MM.1S (cell line): ENCODE results near the gene NMNAT2.

Experiments used
- DNase-seq: peaks from one replicate; pipeline ENCODE4 v3.0.0-alpha.2; 2015
- H2AFZ ChIP-seq: fragments of 300-600 bp; sonication (generic); 2 replicates; pipeline ENCODE4 v1.6.0; 2016; ENCODE audit warnings: antibody characterized with exemption, low read length
- H3F3A ChIP-seq: fragments of 300-600 bp; sonication (generic); 2 replicates; pipeline ENCODE4 v1.6.1; 2016; ENCODE audit warnings: mild to moderate bottlenecking, antibody characterized with exemption, low read length, moderate library complexity, mixed read lengths; ENCODE audit not compliant: insufficient read depth
- H3K27ac ChIP-seq: fragments of 300-600 bp; sonication (generic); 2 replicates; pipeline ENCODE4 v1.5.1; 2016; ENCODE audit warnings: mild to moderate bottlenecking, low read length
- H3K27me3 ChIP-seq: fragments of 300-600 bp; sonication (generic); replicated peaks from 2 replicates; pipeline ENCODE4 v1.6.0; 2016; ENCODE audit warnings: low read length; ENCODE audit not compliant: insufficient read depth
- H3K36me3 ChIP-seq: fragments of 300-600 bp; sonication (generic); replicated peaks from 2 replicates; pipeline ENCODE4 v1.6.1; 2016; ENCODE audit warnings: mild to moderate bottlenecking, low read length, mixed read lengths; ENCODE audit not compliant: insufficient read depth
- H3K4me1 ChIP-seq: fragments of 300-600 bp; sonication (generic); 2 replicates; pipeline ENCODE4 v1.6.1; 2016; ENCODE audit warnings: low read length, mixed read lengths
- H3K4me2 ChIP-seq: fragments of 300-600 bp; sonication (generic); 2 replicates; pipeline ENCODE4 v1.6.0; 2016; ENCODE audit warnings: low read depth, low read length
- H3K4me3 ChIP-seq: fragments of 300-600 bp; sonication (generic); 2 replicates; pipeline ENCODE4 v1.5.1; 2016; ENCODE audit warnings: low read length, mixed read lengths
- H3K79me2 ChIP-seq: fragments of 300-600 bp; sonication (generic); 2 replicates; pipeline ENCODE4 v1.6.1; 2016; ENCODE audit warnings: mixed run types, low read length, mixed read lengths
- H3K9ac ChIP-seq: fragments of 300-600 bp; sonication (generic); 2 replicates; pipeline ENCODE4 v1.6.1; 2016; ENCODE audit warnings: low read length, mixed read lengths
- H3K9me2 ChIP-seq: fragments of 300-600 bp; sonication (generic); replicated peaks from 2 replicates; pipeline ENCODE4 v1.6.1; 2016; ENCODE audit warnings: mild to moderate bottlenecking, low read length, mixed read lengths; ENCODE audit not compliant: insufficient read depth
- H3K9me3 ChIP-seq: fragments of 300-600 bp; sonication (generic); replicated peaks from 2 replicates; pipeline ENCODE4 v1.6.1; 2016; ENCODE audit warnings: mild to moderate bottlenecking, low read length, mixed read lengths; ENCODE audit not compliant: insufficient read depth
- H4K20me1 ChIP-seq: fragments of 300-600 bp; sonication (generic); 2 replicates; pipeline ENCODE4 v1.6.1; 2016; ENCODE audit warnings: mild to moderate bottlenecking, low read length, moderate library complexity, mixed read lengths; ENCODE audit not compliant: insufficient read depth
- EZH2 ChIP-seq: fragments of 300-600 bp; sonication (generic); optimal IDR thresholded peaks from 2 replicates; pipeline ENCODE3; 2017; ENCODE audit warnings: low read depth, mild to moderate bottlenecking, antibody characterized with exemption, low read length, mixed read lengths
- EZH2phosphoT487 ChIP-seq: fragments of 300-600 bp; sonication (generic); IDR thresholded peaks from 2 replicates; pipeline ENCODE4 v1.6.1; 2018; ENCODE audit warnings: antibody characterized with exemption, low read length
- TF ChIP-seq, protein P1 (sequence below): fragments of 300-600 bp; sonication (generic); IDR thresholded peaks from 2 replicates; pipeline ENCODE4 v1.5.1; 2016; ENCODE audit warnings: antibody characterized with exemption, low read length, mixed read lengths

Gene NMNAT2

DNA sequence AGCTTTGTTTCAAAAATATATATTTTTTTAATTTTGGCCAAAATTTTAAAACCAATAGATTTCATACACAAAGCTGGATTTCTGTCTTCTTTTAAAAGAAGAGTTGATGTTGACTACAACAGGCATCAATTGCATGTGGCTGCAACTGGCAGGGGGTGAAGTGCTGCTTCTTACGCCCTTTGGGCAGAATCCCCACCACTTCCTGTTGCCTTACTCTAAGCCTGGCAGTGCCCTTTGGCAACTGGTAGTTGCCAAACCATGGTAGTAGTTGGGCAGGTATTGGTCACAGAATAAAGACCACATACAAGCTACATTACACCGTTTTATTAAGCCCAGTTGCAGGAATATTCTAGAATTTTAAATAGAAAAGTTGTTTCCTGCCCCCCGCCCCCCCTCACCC, 215.1 kb downstream of the NMNAT2 start:
- no peaks in the 10 kb centered on the region for H3F3A ChIP-seq
- no peak overlapping the region for H2AFZ ChIP-seq
- DNase-seq = no peak
- H3K27me3 ChIP-seq = no peaks in the 10 kb centered on the region
- H3K36me3 ChIP-seq = no peaks in the 10 kb centered on the region
- H4K20me1 ChIP-seq = no peaks in the 10 kb centered on the region
- no peak overlapping the region for H3K4me3 ChIP-seq
- H3K4me2 ChIP-seq = no peak overlapping the region
- H3K9ac ChIP-seq = no peak overlapping the region
- H3K79me2 ChIP-seq = no peaks in the 10 kb centered on the region
- no peak for TF ChIP-seq EZH2
- TF ChIP-seq EZH2phosphoT487 = no peak
- TF ChIP-seq, protein P1, sequence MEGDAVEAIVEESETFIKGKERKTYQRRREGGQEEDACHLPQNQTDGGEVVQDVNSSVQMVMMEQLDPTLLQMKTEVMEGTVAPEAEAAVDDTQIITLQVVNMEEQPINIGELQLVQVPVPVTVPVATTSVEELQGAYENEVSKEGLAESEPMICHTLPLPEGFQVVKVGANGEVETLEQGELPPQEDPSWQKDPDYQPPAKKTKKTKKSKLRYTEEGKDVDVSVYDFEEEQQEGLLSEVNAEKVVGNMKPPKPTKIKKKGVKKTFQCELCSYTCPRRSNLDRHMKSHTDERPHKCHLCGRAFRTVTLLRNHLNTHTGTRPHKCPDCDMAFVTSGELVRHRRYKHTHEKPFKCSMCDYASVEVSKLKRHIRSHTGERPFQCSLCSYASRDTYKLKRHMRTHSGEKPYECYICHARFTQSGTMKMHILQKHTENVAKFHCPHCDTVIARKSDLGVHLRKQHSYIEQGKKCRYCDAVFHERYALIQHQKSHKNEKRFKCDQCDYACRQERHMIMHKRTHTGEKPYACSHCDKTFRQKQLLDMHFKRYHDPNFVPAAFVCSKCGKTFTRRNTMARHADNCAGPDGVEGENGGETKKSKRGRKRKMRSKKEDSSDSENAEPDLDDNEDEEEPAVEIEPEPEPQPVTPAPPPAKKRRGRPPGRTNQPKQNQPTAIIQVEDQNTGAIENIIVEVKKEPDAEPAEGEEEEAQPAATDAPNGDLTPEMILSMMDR = no peak
- no peak overlapping the region for H3K27ac ChIP-seq
- H3K9me3 ChIP-seq = no peaks in the 10 kb centered on the region
- no peaks in the 10 kb centered on the region for H3K9me2 ChIP-seq
- H3K4me1 ChIP-seq = no peaks in the 10 kb centered on the region

DNA sequence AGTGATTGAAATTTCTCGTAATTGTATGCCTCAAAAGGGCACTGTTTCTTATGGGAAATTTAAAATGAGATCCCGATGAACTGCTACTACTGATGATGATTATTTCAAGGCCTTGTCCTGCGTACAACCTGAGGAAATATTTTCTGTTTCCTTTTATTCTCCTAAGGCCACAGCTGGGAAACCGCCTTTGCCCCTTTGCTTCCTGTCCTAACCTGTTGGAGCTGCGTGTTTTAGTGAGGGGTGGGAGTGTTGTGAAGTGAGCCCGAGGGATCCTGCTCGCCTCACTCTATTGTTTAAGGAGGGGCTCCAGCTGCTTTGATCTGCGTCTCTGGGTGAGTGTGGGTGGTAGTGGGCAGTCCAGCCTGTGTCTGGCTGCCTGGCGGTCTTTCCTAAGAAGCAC, 217.7 kb downstream of the NMNAT2 start:
- H3K4me3 ChIP-seq = no peak overlapping the region
- no peaks in the 10 kb centered on the region for H3K27me3 ChIP-seq
- H3K79me2 ChIP-seq = no peaks in the 10 kb centered on the region
- H3K4me1 ChIP-seq = peaks cover 4% of the 10 kb centered on the region
- no peaks in the 10 kb centered on the region for H4K20me1 ChIP-seq
- no peak overlapping the region for H2AFZ ChIP-seq
- no peak overlapping the region for H3K27ac ChIP-seq
- H3F3A ChIP-seq = peaks cover 6% of the 10 kb centered on the region
- TF ChIP-seq EZH2phosphoT487 (no peak), EZH2 (no peak)
- TF ChIP-seq, protein P1 = no peak
- no peaks in the 10 kb centered on the region for H3K36me3 ChIP-seq
- no peaks in the 10 kb centered on the region for H3K9me2 ChIP-seq
- no peak for DNase-seq
- no peaks in the 10 kb centered on the region for H3K9me3 ChIP-seq
- no peak overlapping the region for H3K9ac ChIP-seq
- H3K4me2 ChIP-seq = no peak overlapping the region

DNA sequence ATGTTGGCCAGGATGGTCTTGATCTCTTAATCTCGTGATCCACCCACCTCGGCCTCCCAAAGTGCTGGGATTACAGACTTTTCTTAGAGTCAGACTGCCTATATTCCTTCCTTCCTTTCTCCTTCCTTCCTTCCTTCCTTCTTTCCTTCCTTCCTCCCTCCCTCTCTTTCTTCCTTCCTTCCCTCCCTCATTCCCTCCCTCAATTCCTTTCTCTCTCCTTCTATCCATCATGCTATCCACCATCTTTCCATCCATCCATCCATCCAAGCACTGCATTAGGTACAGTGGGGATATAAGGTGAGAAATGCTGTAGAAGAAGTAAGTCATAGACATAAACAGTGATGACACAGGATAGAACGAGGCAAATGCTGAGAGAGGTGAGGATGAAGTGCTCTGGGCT, 218.9 kb downstream of the NMNAT2 start:
- Histone ChIP-seq H3K4me3 (no peak overlapping the region), H3K79me2 (no peaks in the 10 kb centered on the region), H2AFZ (no peak overlapping the region), H3K9ac (no peak overlapping the region), H3K9me2 (no peaks in the 10 kb centered on the region), H3K36me3 (no peaks in the 10 kb centered on the region), H3F3A (peaks cover 18% of the 10 kb centered on the region), H3K9me3 (no peaks in the 10 kb centered on the region), H3K27me3 (no peaks in the 10 kb centered on the region), H3K4me1 (peaks cover 15% of the 10 kb centered on the region), H4K20me1 (no peaks in the 10 kb centered on the region), H3K4me2 (no peak overlapping the region), H3K27ac (no peak overlapping the region)
- no peak for TF ChIP-seq EZH2phosphoT487
- no peak for TF ChIP-seq EZH2
- TF ChIP-seq, protein P1 = no peak
- DNase-seq = no peak
